K562 (cell line): ENCODE data around the gene TULP3. TPM values are rescaled to one million over a fixed set of nuclear protein-coding genes. Genes with fewer than 3 reads are reported as not detected.

Experiments used
- ATAC-seq: fragments of 200-7000 bp; cut with Tn5 transposase; 3 replicates; pipeline ENCODE4 v1.9.1; 2020; ENCODE audit warnings: moderate library complexity
- BruUV-seq: library from RNA; stranded (reverse); fragments of 400-500 nt; replicated peaks from 2 replicates; lab custom pipeline; 2021; lab: Mats Ljungman, UMichigan
- CTCF ChIA-PET: fragments of 300-600 bp; formaldehyde crosslinking; extraction: SDS; loops from one replicate; lab custom pipeline; 2021; ENCODE audit warnings: low intra/inter-chr PET ratio; lab: Yijun Ruan, JAX
- POLR2A ChIA-PET: fragments of 300-600, 350-650 bp; sonication (Branson Sonifier 250); formaldehyde crosslinking; extraction: SDS; loops from one replicate; lab custom pipeline; 2021; ENCODE audit warnings: antibody characterized with exemption, inconsistent platforms; lab: Yijun Ruan, JAX
- DNase-seq, 4 experiments: peaks; one replicate each; pipeline versions ENCODE4 v3.0.0 to v3.0.0-alpha.2; 2011 to 2018; ENCODE audit warnings: low spot score in 3 of 4, mixed read lengths in 3 of 4; ENCODE audit errors: extremely low read depth in 1 of 4
- FAIRE-seq: peaks from 2 replicates; lab custom pipeline; 2011; peaks lifted over from hg19 to GRCh38; lab: Jason Lieb, UNC
- H2AFZ ChIP-seq: 2 replicates; pipeline ENCODE4 v1.6.0; 2011; ENCODE audit warnings: low read depth, low read length, control low read depth, inconsistent platforms
- H3K27ac ChIP-seq: fragments of 200-600 bp; 3 replicates; pipeline ENCODE4 v1.8.0; 2011; ENCODE audit warnings: low read depth, mild to moderate bottlenecking, control low read depth, inconsistent platforms, low read length, moderate library complexity, mixed read lengths; ENCODE audit errors: extremely low read depth
- H3K27me3 ChIP-seq, 2 experiments: fragments of 300-600 bp in 1 of 2; 2 replicates in 1 of 2; 3 replicates in 1 of 2; pipeline versions ENCODE4 v1.6.0 to v1.8.0; 2011; ENCODE audit warnings: inconsistent platforms in 2 of 2, low read length in 2 of 2, mild to moderate bottlenecking in 1 of 2, mixed read lengths in 1 of 2, moderate library complexity in 1 of 2; ENCODE audit not compliant: control insufficient read depth in 2 of 2, insufficient read depth in 2 of 2
- H3K36me3 ChIP-seq: fragments of 300-600 bp; 3 replicates; pipeline ENCODE4 v1.8.0; 2011; ENCODE audit warnings: mild to moderate bottlenecking, low read length, inconsistent platforms; ENCODE audit not compliant: control insufficient read depth, insufficient read depth
- H3K4me1 ChIP-seq, 2 experiments: fragments of 200-600 bp in 1 of 2; replicated peaks in 1 of 2; 2 replicates in 1 of 2; 3 replicates in 1 of 2; pipeline versions ENCODE4 v1.5.1 to v1.8.0; 2011; ENCODE audit warnings: inconsistent platforms in 2 of 2, low read length in 2 of 2, mild to moderate bottlenecking in 1 of 2, mixed read lengths in 1 of 2, moderate library complexity in 1 of 2; ENCODE audit not compliant: control insufficient read depth in 2 of 2, insufficient read depth in 2 of 2
- H3K4me2 ChIP-seq: 2 replicates; pipeline ENCODE4 v1.6.1; 2011; ENCODE audit warnings: low read length, control low read depth, inconsistent platforms, mixed read lengths; ENCODE audit not compliant: insufficient read depth
- H3K4me3 ChIP-seq: fragments of 200-600 bp; sonication (generic), shearing (Covaris generic); 2 replicates; pipeline ENCODE4 v1.5.1; 2016; ENCODE audit warnings: control low read depth, inconsistent platforms
- H3K79me2 ChIP-seq: fragments of 200-600 bp; 3 replicates; pipeline ENCODE4 v1.8.0; 2011; ENCODE audit warnings: low read length, inconsistent platforms; ENCODE audit not compliant: control insufficient read depth, insufficient read depth
- H3K9ac ChIP-seq, 2 experiments: 2 replicates each; pipeline versions ENCODE4 v1.6.0 to v1.6.1; 2011; ENCODE audit warnings: low read depth in 2 of 2, low read length in 2 of 2, control low read depth in 1 of 2, inconsistent platforms in 1 of 2, mild to moderate bottlenecking in 1 of 2, mixed read lengths in 1 of 2; ENCODE audit not compliant: insufficient read depth in 1 of 2
- H3K9me1 ChIP-seq: one replicate; pipeline ENCODE4 v1.6.0; 2011; ENCODE audit warnings: inconsistent platforms, mild to moderate bottlenecking, low read length, moderate library complexity; ENCODE audit not compliant: control insufficient read depth, insufficient read depth
- H3K9me3 ChIP-seq: replicated peaks from 2 replicates; pipeline ENCODE4 v1.5.1; 2011; ENCODE audit warnings: low read depth, low read length, inconsistent platforms; ENCODE audit not compliant: control insufficient read depth, insufficient read depth
- H4K20me1 ChIP-seq: replicated peaks from 2 replicates; pipeline ENCODE4 v1.6.1; 2011; ENCODE audit warnings: low read length, inconsistent platforms, mixed read lengths; ENCODE audit not compliant: control insufficient read depth, insufficient read depth
- ARID3A ChIP-seq: IDR thresholded peaks from 2 replicates; pipeline ENCODE4 v1.6.1; 2012; ENCODE audit warnings: low read depth, low read length, improper control_type of control experiment, borderline replicate concordance
- CBFA2T3 ChIP-seq: fragments of 450-650 bp; IDR thresholded peaks from 2 replicates; pipeline ENCODE4 v1.6.1; 2017
- NR2C1 ChIP-seq, 2 experiments: fragments of 450-650 bp; IDR thresholded peaks; 2 replicates each; pipeline ENCODE4 v1.6.1; 2017; ENCODE audit warnings: mild to moderate bottlenecking in 2 of 2, antibody characterized with exemption in 1 of 2, inconsistent platforms in 1 of 2, missing compliant biosample characterization in 1 of 2, missing genetic modification characterization in 1 of 2
- SLC30A9 ChIP-seq: fragments of 250-450 bp; sonication (Bioruptor Pico); IDR thresholded peaks from 2 replicates; pipeline ENCODE4 v1.8.0; 2022; ENCODE audit warnings: mild to moderate bottlenecking, moderate library complexity
- ZNF644 ChIP-seq: fragments of 200-800 bp; sonication (Bioruptor generic); IDR thresholded peaks from 2 replicates; pipeline ENCODE4 v1.6.1; 2016; ENCODE audit warnings: low read depth, missing genetic modification characterization, missing compliant biosample characterization
- WGBS: fragments of 100-300 bp; shearing (Covaris generic); methylation state at CpG from one replicate; pipeline ENCODE4 v1.1.6; 2016; ENCODE audit warnings: low coverage, mixed read lengths; ENCODE audit not compliant: insufficient coverage; ENCODE audit errors: missing lambda C conversion rate; 5-methylcytosine and 5-hydroxymethylcytosine counted together
- in situ Hi-C: fragments of 300-500 bp; cut with MboI; formaldehyde crosslinking; loops from 4 replicates; pipeline ENCODE4 v1.15.0; 2018; ENCODE audit warnings: inconsistent platforms, mixed read lengths
- intact Hi-C: fragments of 100-400 bp; cut with micrococcal nuclease; formaldehyde crosslinking; loops from 2 replicates; pipeline ENCODE4 v1.14.2; 2022
- polyA plus RNA-seq, 8 experiments: library from polyadenylated mRNA; depleted of rRNA in 4 of 8; stranded (reverse) in 5 of 8; unstranded in 3 of 8; fragments of >200 nt; fragmentation: Nextera tagmentation in 2 of 8; fragmentation: Illumina TruSeq in 1 of 8; extraction: Ambion mirVana in 2 of 8; extraction: Trizol in 1 of 8; gene quantifications; 2 replicates each; pipeline versions ENCODE4 v1.2.1 to v1.2.3, GENCODE V29; 2011 to 2014; ENCODE audit warnings: inconsistent platforms in 1 of 8, missing spikeins in 1 of 8
- total RNA-seq, 7 experiments: library from RNA; depleted of rRNA in 6 of 7; stranded (reverse); fragments of >200 nt in 6 of 7; fragmentation: Illumina TruSeq in 2 of 7; extraction: Trizol in 2 of 7; gene quantifications; 2 replicates each; pipeline versions ENCODE4 v1.2.1 to v1.2.3, GENCODE V29; 2011 to 2021; ENCODE audit warnings: low replicate concordance in 1 of 7
- TF ChIP-seq, protein P1 (sequence below): sonication (generic); formaldehyde crosslinking; IDR thresholded peaks from 2 replicates; pipeline ENCODE4 v1.4.0; 2020; ENCODE audit warnings: mild to moderate bottlenecking, missing genetic modification reagents
- TF ChIP-seq, protein P2 (sequence below): IDR thresholded peaks from 2 replicates; pipeline ENCODE4 v1.6.1; 2011; ENCODE audit not compliant: insufficient read length; ENCODE audit errors: extremely low read depth
- TF ChIP-seq, protein P3 (sequence below), 2 experiments: fragments of 450-650 bp in 1 of 2; sonication (generic) in 1 of 2; formaldehyde crosslinking in 1 of 2; IDR thresholded peaks in 1 of 2; conservative IDR thresholded peaks in 1 of 2; 2 replicates each; pipeline versions ENCODE4 v1.6.1 to v1.8.1; 2016 to 2023; ENCODE audit warnings: mild to moderate bottlenecking in 2 of 2, moderate library complexity in 2 of 2, inconsistent platforms in 1 of 2, missing genetic modification reagents in 1 of 2
- TF ChIP-seq, protein P4 (sequence below): fragments of 450-650 bp; IDR thresholded peaks from 2 replicates; pipeline ENCODE4 v1.6.1; 2016; ENCODE audit warnings: low read depth, mild to moderate bottlenecking, moderate library complexity

The TULP3 gene
- total and polyA plus RNA-seq, 9 of the 15 experiments (the other 6 are each of a cell fraction or from before 2014, with no cell fraction given): 3.6 to 13.3 (median 7.3) TPM

GRCh38 chr12:2892246-2892645, 1.6 kb downstream of the TULP3 start:
- no peaks in the 10 kb centered on the region for H3K9me1 ChIP-seq
- TF ChIP-seq CBFA2T3: no peak
- TF ChIP-seq, protein P1, sequence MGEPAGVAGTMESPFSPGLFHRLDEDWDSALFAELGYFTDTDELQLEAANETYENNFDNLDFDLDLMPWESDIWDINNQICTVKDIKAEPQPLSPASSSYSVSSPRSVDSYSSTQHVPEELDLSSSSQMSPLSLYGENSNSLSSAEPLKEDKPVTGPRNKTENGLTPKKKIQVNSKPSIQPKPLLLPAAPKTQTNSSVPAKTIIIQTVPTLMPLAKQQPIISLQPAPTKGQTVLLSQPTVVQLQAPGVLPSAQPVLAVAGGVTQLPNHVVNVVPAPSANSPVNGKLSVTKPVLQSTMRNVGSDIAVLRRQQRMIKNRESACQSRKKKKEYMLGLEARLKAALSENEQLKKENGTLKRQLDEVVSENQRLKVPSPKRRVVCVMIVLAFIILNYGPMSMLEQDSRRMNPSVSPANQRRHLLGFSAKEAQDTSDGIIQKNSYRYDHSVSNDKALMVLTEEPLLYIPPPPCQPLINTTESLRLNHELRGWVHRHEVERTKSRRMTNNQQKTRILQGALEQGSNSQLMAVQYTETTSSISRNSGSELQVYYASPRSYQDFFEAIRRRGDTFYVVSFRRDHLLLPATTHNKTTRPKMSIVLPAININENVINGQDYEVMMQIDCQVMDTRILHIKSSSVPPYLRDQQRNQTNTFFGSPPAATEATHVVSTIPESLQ (CRISPR knock-in tag): no peak
- TF ChIP-seq, protein P2, sequence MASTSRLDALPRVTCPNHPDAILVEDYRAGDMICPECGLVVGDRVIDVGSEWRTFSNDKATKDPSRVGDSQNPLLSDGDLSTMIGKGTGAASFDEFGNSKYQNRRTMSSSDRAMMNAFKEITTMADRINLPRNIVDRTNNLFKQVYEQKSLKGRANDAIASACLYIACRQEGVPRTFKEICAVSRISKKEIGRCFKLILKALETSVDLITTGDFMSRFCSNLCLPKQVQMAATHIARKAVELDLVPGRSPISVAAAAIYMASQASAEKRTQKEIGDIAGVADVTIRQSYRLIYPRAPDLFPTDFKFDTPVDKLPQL: no peak
- TF ChIP-seq, protein P3, sequence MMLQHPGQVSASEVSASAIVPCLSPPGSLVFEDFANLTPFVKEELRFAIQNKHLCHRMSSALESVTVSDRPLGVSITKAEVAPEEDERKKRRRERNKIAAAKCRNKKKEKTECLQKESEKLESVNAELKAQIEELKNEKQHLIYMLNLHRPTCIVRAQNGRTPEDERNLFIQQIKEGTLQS (IDR thresholded peaks at IDR 0.05): no peak
- TF ChIP-seq, protein P3 (CRISPR knock-in tag; conservative IDR thresholded peaks at IDR 0.05): no peak
- no peak for TF ChIP-seq ZNF644
- TF ChIP-seq NR2C1 (IDR thresholded peaks at IDR 0.05): no peak
- TF ChIP-seq NR2C1 (tag; IDR thresholded peaks at IDR 0.05): no peak
- no peak for TF ChIP-seq SLC30A9 (CRISPR knock-in tag)
- TF ChIP-seq, protein P4, sequence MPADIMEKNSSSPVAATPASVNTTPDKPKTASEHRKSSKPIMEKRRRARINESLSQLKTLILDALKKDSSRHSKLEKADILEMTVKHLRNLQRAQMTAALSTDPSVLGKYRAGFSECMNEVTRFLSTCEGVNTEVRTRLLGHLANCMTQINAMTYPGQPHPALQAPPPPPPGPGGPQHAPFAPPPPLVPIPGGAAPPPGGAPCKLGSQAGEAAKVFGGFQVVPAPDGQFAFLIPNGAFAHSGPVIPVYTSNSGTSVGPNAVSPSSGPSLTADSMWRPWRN: no peak
- no peak for TF ChIP-seq ARID3A
- BruUV-seq: no TSS peak
- no peak overlapping the region for H3K27ac ChIP-seq
- no peaks in the 10 kb centered on the region for H3K27me3 ChIP-seq
- no peak overlapping the region for H2AFZ ChIP-seq
- H3K4me3 ChIP-seq: no peak overlapping the region
- ChIA-PET CTCF (interaction anchor here (0.8 kb wide), 1 partner anchor 149 kb away, joined by 5 read pairs; no protein-coding TSS in a partner anchor), POLR2A (interaction anchor here (0.8 kb wide), 1 partner anchor 68 kb away, joined by 3 read pairs; no protein-coding TSS in a partner anchor)
- no peak for DNase-seq
- peaks cover 18% of the 10 kb centered on the region; the same call in 2 of the 3 replicates for H3K36me3 ChIP-seq
- intact Hi-C loops: no loop called here
- H3K79me2 ChIP-seq: peaks cover 8% of the 10 kb centered on the region
- H3K9ac ChIP-seq: no peak overlapping the region
- WGBS: 45% methylated on average over 2 of the region's 12 CpGs
- no peak for FAIRE-seq
- H4K20me1 ChIP-seq: no peaks in the 10 kb centered on the region
- peaks cover 5 to 15% of the 10 kb centered on the region in 2 experiments; a peak in 3 of 5 replicates for H3K4me1 ChIP-seq
- H3K4me2 ChIP-seq: no peak overlapping the region
- in situ Hi-C loops: no loop called here
- ATAC-seq: no peak
- H3K9me3 ChIP-seq: no peaks in the 10 kb centered on the region
